Posterior vena cava (tissue), 2 donors: ENCODE results near the gene XK. TPM values are rescaled to one million over a fixed set of nuclear protein-coding genes. Genes with fewer than 3 reads are reported as not detected.

Experiments used
- DNase-seq: peaks from one replicate; pipeline ENCODE4 v3.0.0-alpha.2; 2020; ENCODE audit warnings: low spot score
- intact Hi-C, 2 donors: fragments of 100-400 bp; cut with DNase I; formaldehyde crosslinking; loops; one replicate each; pipeline versions ENCODE4 v1.14.1 to v1.14.2; 2022 to 2023
- total RNA-seq, 2 donors: library from RNA; stranded (reverse); fragmentation: NEBNext Ultra II Directional; extraction: Animal tissue kit (Norgen Biotek cat#: 25700); gene quantifications; one replicate each; pipeline ENCODE4 v1.2.1, GENCODE V29; 2021
- donor health status: DM: yes; HTN: yes; CAD: no.
- donor health status: DM: yes; HTN: yes; CAD: no.

XK gene
- total RNA-seq, 2 donors from 2014 or later: 1.6 to 1.7 TPM

GRCh38 chrX:37677765-37678164 is 7.8 kb upstream of the XK start:
- intact Hi-C loops: no loop called here
- no peak for DNase-seq

GRCh38 chrX:37678574-37678973 is 7.0 kb upstream of the XK start:
- intact Hi-C loops: no loop called here

GRCh38 chrX:37679230-37679629 is 6.4 kb upstream of the XK start:
- intact Hi-C loops: no loop called here
- DNase-seq: no peak

More at GRCh38 chrX:37678574-37678973, 7.0 kb upstream of the XK start:
- no peak for DNase-seq

GRCh38 chrX:37679888-37680287 is 5.7 kb upstream of the XK start:
- DNase-seq: no peak
- intact Hi-C loops: no loop called here

GRCh38 chrX:37684426-37684825 is 1.2 kb upstream of the XK start:
- DNase-seq: no peak
- intact Hi-C loops: no loop called here

- DNase-seq: no peak
- intact Hi-C loops: no loop called here
Observed at GRCh38 chrX:37684973-37685372, 618 bp upstream of the XK start.

- DNase-seq: no peak
- intact Hi-C loops: no loop called here
Observed at GRCh38 chrX:37686369-37686995, 891 bp downstream of the XK start.

- intact Hi-C loops: no loop called here
- DNase-seq: no peak
Observed at GRCh38 chrX:37686996-37687395, 1.4 kb downstream of the XK start.

- intact Hi-C loops: no loop called here
Observed at GRCh38 chrX:37690119-37690518, 4.5 kb downstream of the XK start.

GRCh38 chrX:37692918-37693317 is 7.3 kb downstream of the XK start:
- no peak for DNase-seq
- intact Hi-C loops: no loop called here

More at GRCh38 chrX:37690119-37690518, 4.5 kb downstream of the XK start:
- no peak for DNase-seq

GRCh38 chrX:37697169-37697760 is 11.7 kb downstream of the XK start:
- DNase-seq: no peak
- intact Hi-C loops: no loop called here

- no peak for DNase-seq
- intact Hi-C loops: no loop called here
Observed at GRCh38 chrX:37701588-37701987, 16.0 kb downstream of the XK start.

- intact Hi-C loops: no loop called here
- no peak for DNase-seq
Observed at GRCh38 chrX:37711991-37712390, 26.4 kb downstream of the XK start.

- no peak for DNase-seq
Observed at GRCh38 chrX:37712458-37712857, 26.9 kb downstream of the XK start.

GRCh38 chrX:37714479-37714878 is 28.9 kb downstream of the XK start:
- intact Hi-C loops: no loop called here
- DNase-seq: no peak

More at GRCh38 chrX:37712458-37712857, 26.9 kb downstream of the XK start:
- intact Hi-C loops: no loop called here

GRCh38 chrX:37716602-37717001 is 31.0 kb downstream of the XK start:
- no peak for DNase-seq
- intact Hi-C loops: no loop called here

- intact Hi-C loops: no loop called here
- no peak for DNase-seq
Observed at GRCh38 chrX:37717708-37718107, 32.1 kb downstream of the XK start.

- no peak for DNase-seq
- intact Hi-C loops: no loop called here
Observed at GRCh38 chrX:37722595-37722994, 37.0 kb downstream of the XK start.

- DNase-seq: no peak
- intact Hi-C loops: no loop called here
Observed at GRCh38 chrX:37726346-37726745, 40.8 kb downstream of the XK start.

- intact Hi-C loops: loop anchor here in 1 of 2 donors (10.0 kb wide), 1 partner anchor 79 kb away; no protein-coding TSS in a partner anchor
- peak; percentile 92 for DNase-seq
Observed at GRCh38 chrX:37745354-37745753, 59.8 kb downstream of the XK start.

- intact Hi-C loops: loop anchor here in 1 of 2 donors (10.0 kb wide), 1 partner anchor 79 kb away; no protein-coding TSS in a partner anchor
- DNase-seq: no peak
Observed at GRCh38 chrX:37745835-37746217, 60.2 kb downstream of the XK start.
